NCI-H345 treated with DMSO at 0.1 percent for 48 hours (cell line): ENCODE results near the gene AGL.
"Not testable (repeated sequence)": the region's sequence is repeated elsewhere in the genome, so short reads cannot be mapped to it uniquely, and the experiment has no call there.

Experiments used
- DNase-seq: peaks from one replicate; lab custom pipeline; 2025; ENCODE audit not compliant: unreplicated experiment; lab: John Stamatoyannopoulos, UW

AGL gene

DNA sequence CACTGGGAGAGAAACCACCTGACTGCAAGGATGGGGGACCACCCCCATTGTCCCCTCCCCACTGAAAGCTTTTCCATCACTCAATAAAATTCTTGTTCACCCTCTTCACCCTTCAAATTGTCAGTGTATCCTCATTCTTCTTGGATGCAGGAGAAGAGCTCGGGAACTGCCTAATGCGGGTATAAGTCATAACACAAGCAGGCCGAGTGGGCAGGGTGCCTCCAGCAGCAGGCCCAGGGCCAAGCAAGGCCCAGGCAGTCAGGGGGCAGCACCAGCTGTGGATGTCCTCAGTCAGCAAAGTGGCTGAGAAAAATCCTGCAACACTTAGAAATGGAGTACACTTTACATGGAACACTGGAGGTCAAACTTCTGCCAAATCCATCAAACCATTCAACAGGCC lies 85.9 kb downstream of the AGL start:
- DNase-seq: no peak

DNA sequence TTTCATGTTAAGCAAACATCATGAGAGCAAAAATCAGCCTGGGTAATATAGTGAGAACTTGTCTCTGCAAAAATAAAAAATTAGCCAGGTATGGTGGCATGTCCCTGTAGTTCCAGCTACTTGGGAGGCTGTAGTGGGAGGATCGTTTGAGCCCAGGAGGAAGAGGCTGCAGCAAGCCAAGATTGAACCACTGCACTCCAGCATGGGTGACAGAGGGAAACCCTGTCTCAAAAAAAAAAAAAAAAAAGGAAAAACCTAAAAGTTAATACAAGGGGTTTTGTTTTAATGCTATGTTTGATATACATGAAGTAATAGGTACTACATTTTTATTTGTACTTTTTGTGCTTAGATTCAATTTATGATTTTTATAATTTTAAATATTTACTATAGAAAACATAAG lies 92.6 kb downstream of the AGL start:
- no peak for DNase-seq

DNA sequence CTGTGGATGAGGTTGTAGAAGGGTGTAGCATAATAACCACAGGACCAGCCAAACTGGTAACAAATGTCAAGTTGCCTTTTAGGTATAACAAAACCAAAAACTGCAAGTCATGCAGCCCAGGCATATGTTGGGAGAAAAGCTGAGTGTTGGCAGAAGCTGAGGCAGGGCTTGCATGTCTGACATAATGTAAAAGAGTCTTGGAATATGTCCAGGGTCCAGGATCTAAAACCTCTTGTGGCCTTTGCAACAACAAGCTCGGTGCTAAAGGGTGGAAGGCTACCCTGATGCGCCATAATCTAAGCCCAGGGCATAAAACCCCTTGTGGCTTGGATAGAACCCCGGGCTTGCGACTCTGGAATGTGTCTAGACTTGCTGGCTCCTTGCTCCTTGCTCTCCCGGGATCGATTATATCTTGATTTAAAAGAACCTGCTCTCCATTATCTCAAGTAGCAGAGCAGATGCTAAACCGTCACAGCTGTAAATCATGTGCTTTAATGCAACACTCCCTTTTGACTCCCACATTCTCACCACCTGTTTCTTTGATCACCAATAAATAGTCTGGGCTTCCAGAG lies 93.1 kb downstream of the AGL start:
- DNase-seq: no peak

DNA sequence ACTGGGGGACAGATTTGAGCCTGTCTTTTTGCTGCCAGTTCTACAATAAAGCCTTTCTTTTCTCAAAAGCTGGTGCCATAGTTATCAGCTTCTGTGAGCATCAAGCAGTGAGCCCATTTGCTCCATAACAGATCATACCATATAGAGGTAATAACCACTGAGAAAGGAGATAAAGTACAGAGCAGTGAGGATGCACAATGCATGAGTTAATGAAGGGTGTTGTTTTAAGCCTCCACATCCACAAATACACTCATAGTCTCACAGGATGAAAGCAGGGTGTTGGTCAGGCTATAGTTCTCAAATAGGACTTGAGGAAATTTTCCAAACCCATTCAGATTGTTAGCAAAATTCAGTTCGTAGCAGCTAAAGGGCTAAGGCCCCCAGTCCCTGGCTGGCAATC lies 94.0 kb downstream of the AGL start:
- DNase-seq: no peak

DNA sequence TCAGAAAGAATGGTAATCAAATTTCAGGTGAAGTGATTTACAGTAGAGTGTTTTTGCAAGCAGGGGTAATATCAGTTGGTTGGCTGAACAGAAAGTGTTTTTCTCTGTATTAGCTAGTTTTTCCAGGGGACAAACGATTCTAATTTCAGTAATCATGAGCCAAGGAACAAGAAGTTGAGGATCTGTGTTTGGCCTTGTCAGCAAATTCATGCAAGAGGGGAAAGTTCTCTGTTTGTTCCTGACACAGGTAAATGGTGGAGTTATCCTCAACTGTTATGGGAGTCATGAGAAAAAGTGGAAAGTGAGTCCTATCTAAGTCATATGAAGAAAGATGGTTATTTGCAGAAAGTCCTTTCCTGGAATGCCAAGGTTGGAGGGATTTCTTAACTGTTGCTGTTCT lies 95.0 kb downstream of the AGL start:
- no peak for DNase-seq

DNA sequence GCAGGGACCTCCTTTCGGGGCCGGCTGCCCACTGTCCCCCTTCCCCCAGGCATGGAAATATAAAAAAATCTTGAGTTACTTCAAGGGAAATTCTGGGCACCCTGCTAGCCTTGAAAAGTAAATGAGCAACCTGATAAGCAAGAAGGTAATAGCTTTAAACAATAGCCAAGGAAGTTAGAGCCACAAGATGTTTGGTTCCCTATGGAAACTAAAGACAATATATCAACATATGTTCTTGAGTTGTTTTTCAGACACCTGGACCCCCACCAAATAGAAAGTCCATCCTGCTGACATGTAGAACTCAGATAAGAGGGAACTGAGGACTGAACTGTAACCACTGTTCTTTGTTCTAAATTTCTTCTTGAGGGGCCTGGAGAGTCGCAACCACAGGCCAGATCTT lies 100.3 kb downstream of the AGL start:
- no peak for DNase-seq

DNA sequence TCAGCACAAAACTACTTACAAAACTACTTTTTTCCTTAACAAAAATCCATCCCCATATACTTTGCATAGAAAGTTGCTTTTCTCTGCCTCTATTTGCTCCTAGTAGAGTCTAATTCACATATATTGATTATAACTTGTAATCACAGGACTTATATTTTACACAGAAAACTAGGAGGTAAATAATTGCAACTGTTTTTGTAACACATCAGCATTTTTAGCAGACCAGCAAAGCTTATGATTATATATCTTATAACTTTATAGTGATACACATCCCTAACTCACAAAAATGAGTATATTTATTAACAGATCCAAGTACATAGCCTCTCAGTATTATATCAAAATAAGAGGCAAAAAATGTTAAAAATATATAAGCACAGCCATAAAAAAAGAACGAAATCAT lies 102.4 kb downstream of the AGL start:
- DNase-seq: no peak

DNA sequence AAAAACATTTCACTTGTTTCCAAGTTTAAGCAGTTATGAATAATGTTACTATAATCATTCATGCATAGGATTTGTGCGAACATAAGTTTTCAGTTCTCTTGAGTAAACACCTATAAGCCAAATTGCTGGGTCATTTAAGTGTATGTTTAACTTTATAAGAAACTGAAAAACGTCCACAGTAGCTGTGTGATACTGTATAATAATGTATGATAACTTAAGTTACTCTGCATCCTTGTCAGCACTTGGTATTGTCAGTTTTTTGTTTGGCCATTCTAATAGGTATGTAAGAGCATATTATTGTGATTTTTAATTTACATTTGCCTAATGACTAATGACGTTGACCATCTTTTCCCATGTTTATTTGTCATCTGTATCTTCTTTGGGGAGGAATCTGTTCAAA lies 105.2 kb downstream of the AGL start:
- no peak for DNase-seq

DNA sequence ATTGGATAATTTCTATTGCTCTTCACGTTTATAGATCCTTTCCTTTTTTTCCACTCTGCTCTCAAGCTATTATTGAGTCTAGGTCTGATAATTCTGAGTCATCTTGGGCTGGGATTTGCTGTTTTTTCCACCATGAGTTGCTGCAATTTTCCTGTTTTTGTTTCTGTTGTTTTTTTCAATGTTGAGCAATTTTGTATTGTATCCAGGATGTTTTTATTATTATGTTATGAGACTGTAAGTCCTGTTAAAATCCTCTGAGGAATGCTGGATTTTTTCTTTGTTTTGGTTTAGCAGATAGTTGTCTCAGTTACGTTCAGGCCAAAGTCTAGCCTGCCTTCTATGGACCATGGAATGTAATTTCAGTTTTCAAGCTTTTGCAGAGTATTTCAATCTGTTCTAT lies 106.6 kb downstream of the AGL start:
- no peak for DNase-seq

DNA sequence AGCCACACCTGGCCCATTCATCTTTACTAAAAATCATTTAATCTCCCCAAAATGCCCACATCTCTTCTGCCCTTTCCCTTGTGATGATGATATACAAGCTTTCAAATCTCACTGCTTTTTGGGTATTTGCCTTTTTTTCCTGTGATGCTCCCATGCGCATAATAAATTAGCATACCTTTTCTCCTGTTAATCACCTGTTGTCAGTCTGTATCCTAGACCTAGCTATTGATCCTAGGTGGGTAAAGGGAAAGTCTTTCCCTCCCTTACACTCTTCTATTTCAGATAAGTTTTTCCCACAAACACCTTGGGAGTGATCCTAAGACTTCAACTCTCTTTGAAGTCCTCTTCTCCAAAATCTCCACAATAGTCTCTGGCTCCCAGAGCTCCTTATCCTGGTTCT lies 107.7 kb downstream of the AGL start:
- DNase-seq: no peak

DNA sequence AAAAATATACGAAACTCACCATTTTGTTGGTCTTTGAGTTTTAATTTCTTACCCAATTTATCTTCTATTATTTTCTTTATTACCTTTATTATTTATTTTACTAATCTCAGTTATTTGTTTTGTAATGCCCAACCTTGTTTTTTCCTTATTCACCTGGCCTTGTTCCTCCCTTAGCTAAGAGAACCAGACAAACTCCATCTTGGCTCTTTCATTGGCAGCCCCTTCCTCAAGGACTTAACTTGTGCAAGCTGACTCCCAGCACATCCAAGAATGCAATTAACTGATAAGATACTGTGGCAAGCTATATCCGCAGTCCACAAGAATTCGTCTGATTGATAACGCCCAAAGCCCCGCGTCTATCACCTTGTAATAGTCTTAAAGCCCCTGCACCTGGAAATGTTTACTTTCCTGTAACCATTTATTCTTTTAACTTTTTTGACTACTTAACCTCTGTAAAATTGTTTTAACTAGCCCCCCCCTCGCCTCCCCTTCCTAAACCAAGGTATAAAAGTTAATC lies 109.1 kb downstream of the AGL start:
- DNase-seq: not testable (repeated sequence)

DNA sequence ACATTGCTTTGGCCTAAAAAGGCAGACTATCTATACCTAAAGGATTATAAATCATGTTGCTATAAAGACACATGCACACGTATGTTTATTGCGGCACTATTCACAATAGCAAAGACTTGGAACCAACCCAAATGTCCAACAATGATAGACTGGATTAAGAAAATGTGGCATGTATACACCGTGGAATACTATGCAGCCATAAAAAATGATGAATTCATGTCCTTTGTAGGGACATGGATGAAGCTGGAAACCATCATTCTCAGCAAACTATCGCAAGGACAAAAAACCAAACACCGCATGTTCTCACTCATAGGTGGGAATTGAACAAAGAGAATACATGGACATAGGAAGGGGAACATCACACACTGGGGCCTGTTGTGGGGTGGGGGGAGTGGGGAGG lies 110.1 kb downstream of the AGL start:
- not testable (repeated sequence) for DNase-seq

DNA sequence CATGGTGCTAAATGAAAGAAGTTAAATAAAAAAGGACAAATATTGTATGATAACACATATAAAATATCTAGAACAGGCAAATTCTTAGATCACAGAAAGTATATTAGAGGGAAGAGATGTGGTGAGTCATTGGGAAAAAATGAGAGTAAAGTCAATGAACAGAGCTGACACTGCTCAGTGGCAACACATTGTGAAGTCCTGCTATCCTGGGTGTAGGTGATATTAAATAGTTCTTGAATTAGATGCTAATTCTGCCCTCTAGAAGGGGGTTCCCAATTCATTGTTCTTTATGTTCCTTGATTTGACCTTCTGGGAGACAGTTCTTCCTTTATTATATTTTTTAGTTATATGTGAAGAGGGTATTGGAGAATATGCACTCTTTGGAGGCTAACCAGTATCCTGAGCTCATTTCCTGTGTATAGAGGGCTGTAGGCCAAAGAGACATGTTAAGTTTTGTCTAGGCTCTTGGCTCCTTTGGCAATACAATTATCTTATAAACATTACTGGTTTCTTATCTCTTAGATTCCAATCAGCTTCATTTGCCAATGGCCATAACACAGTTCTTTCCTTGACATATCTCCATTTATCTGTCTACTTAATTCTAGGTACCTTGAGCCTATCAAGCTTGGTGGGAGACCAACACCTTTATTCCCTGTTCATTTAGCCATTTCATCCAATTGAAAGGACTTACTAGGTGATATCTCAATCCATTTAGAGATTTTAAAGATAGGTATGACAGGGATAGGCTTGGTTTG lies 113.1 kb downstream of the AGL start:
- no peak for DNase-seq

DNA sequence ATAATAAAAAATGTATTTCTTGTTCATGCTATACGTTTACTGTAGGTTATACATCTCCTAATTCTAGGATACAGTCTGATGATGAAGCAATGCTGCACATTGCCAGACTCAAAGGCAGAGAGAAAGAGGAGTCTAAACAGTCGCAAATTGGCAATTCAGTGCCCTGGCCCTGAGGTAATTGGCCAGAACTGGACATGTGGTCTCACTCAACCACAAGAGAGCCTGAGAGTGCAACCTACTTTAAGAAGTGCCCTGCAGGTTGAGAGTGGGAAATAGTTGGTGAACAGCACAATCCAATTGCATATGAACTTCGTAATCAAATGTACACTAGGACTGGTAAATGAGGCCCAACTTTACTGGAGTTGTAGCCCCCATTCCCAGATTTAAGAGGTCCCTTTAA lies 114.6 kb downstream of the AGL start:
- no peak for DNase-seq

DNA sequence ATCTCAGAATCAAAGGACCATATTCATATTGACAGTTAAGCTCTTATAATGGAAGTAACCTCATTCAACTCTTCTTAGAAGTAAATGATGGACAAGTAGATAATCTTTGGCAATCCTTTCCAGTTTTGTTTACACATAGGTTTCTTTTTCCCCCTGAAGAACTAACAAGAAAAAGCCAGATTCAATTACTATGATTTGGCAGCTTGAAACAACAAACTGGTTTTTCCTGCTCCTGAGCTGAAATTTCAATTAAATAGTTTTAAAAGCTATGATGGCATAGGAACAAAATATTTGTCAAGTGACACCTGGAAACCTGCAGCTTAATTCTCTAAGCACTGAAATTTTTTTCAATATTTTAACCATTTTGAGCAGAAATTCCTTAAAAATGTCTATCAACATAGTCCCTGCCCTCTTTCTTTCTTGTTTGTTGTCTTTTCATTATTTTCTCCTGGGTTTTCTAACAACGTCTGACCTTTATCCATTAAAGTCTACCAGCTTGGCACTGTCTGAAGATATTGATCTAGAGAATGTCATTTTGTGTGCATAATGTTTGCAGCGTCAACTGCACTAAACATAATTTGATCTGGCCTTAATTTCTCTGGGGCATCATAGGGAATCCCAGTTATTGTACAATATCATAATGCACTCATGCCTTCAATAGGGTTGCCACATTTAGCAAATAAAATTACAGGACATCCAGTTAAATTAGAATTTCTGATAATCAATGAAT lies 115.7 kb downstream of the AGL start:
- no peak for DNase-seq

DNA sequence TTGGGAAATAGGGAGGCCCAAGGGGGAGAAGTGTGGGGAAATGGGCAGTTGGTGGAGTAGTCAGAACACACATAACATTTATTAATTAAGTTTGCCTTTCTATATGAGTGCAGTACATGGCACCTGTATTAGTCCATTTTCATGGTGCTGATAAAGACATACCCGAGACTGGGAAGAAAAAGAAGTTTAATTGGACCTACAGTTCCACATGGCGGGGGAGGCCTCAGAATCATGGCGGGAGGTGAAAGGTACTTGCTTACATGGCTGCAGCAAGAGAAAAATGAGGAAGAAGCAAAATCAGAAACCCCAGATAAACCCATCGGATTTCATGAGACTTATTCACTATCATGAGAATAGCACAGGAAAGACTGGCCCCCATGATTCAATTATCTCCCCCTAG lies 118.1 kb downstream of the AGL start:
- no peak for DNase-seq

DNA sequence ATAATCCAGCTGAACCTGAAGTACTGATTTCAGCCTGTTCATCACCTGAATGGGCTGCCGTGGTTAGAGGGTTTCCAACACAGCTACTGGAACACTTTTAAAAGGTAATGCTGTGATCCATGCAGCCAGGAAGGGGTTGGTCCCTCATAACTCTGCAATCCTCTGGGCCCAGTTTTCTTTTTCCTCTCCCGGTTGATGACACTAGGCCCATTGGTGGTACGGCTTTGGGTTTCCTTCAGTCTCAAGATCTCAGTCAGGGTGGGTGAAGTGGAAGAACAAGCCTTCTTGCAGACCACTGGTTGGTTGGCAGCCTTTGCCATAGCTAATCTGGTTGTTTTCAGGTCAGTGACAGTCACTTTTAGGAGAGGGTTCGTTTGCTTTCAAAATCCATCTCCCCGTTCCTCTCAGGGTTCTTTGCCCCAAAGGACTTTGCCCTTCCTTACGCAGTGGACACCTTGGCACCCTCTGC lies 119.1 kb downstream of the AGL start:
- DNase-seq: peak; percentile 44

DNA sequence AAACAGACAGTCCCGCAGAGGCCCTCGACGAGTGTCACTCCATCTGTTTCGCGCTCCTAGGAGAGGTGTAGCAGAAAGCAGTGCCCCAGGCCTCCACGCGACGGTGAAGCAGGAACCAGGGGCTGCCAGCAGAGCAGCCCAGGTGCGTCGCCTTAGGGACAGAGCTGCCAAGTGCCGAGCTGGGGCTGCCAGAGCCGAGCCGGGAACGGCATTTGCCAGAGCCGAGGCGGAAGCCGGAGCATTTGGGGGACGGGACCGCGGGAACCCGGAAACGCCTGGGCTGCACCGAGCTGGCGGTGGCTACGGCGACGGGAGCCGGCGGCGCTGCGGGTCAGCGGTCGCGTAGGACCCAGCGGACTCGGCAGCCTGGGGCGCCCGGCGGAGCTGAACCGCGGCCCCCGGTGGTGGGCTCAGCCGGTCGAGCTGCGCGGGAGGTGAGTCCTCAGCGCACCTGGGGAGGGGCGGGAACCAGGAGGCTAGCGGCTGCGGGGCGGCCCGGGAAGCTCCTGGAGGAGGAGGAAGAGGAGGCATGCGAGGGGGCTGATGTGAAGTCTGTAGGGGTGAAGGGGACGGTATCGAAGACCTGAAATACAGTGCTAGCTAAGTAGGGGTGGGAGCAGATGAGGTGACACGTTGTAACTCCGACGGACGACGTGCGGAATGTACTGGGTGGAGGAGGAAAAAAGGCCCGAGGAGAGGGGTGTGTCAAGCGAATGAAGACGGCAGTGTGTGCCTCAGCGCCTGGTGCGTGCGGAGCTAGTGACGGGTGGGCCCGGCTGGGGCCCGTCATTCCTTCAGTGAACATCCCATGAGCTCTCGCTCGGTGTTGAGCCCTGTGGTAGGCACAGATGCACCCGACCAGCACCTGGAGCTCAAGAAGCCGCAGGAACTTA lies 119.8 kb downstream of the AGL start, which contains the start of gene SLC35A3:
SLC35A3 (plus strand) TSS at position 268 of the 893 bp plus-strand sequence. CDS start 23,559 bp downstream, outside the sequence.
- DNase-seq: peak; percentile 77

DNA sequence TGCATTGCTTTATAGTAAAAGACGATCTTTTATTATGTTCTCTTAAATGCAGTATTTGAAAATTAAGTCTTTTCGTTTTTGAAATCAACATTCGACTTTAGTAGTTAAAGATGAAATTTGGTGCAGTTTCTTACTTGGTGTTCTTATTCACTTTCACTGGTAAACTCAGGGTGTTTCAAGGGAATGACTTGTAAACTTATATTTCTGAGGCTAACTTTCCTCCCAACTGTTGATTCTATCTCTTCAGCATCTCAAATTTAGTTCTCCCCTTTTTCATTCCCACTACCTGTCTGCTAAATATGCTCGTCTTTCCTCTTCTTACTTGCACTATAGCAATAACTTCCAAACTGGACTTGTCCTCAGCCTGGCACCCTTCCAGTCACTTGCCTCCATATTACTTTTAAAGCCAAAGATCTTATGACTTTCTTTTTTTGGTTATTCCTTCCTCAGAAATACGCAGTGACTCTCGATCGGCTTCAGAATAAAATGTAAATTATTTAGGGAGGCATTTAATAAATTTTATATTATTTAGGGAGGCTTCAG lies 120.6 kb downstream of the AGL start:
- no peak for DNase-seq

DNA sequence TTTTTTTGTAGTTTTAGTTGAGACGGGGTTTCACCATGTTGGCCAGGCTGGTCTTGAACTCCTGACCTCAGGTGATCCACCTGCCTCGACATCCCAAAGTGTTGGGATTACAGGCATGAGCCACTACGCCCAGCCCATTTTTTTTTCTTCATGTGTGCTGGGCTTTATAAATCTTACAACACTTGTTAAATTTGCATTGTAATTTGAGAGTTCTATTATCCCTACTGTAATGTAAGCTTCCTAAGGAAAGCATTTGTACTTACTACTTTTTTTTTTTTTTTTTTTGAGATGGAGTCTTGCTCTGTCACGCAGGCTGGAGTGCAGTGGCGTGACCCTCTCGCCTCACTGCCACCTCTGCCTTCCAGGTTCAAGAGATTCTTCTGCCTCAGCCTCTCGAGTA lies 121.9 kb downstream of the AGL start:
- not testable (repeated sequence) for DNase-seq
